ENCODE data around the gene FAM187B. TPM values are rescaled to one million over a fixed set of nuclear protein-coding genes. Genes with fewer than 3 reads are reported as not detected.
A peak's percentile ranks its signal among the peaks of the same experiment; 100 is the strongest.

FAM187B gene
- total and polyA plus RNA-seq, 4 donors = 0.17 TPM; not detected in 3

- peaks cover 3 to 9% (median 6%) of the 10 kb centered on the region in 4 donors for H3K36me3 ChIP-seq (ENCODE audit: control insufficient read depth in 4 of 4, insufficient read depth in 3 of 4, low read depth in 1 of 4, low read length in 3 of 4)
- peak overlapping the region; percentile 60 to 97 (median 75) for H3K4me3 ChIP-seq (ENCODE audit: low read depth in 1 of 3, low read length in 3 of 3)
- DNase-seq (ENCODE audit: low spot score) = no peak
- H3K9ac ChIP-seq (ENCODE audit: low read depth in 1 of 2, low read length in 2 of 2) = peak overlapping the region; percentile 76 to 83
- peaks cover 2 to 50% (median 35%) of the 10 kb centered on the region in 4 donors for H3K4me1 ChIP-seq (ENCODE audit: control insufficient read depth in 4 of 4, insufficient read depth in 4 of 4, low read length in 3 of 4)
- peak overlapping the region; percentile 97 to 99 for H3K27ac ChIP-seq (ENCODE audit: low read depth in 1 of 2, low read length in 2 of 2)
- H3K9me3 ChIP-seq (ENCODE audit: control insufficient read depth in 4 of 4, low read length in 3 of 4) = no peaks in the 10 kb centered on the region
- WGBS = 46% methylated on average over 34 of the region's 34 CpGs
- TF ChIP-seq MAX (IDR thresholded peaks at IDR 0.05) (peak; percentile 14), FOXA1 (IDR thresholded peaks at IDR 0.05) (no peak), RXRA (IDR thresholded peaks at IDR 0.05) (peak; percentile 36 to 77), HNF4A (conservative IDR thresholded peaks at IDR 0.05) (peak; percentile 22 to 40), JUND (IDR thresholded peaks at IDR 0.05) (no peak), YY1 (IDR thresholded peaks at IDR 0.05) (no peak)
- H3K27me3 ChIP-seq (ENCODE audit: control insufficient read depth in 4 of 4, insufficient read depth in 4 of 4, low read length in 3 of 4) = no peaks in the 10 kb centered on the region
Measured at GRCh38 chr19:35249848-35250711, 21.5 kb upstream of the FAM187B start.

GRCh38 chr19:35249146-35249847, 20.8 kb upstream of the FAM187B start:
- H3K27ac ChIP-seq (ENCODE audit: low read depth in 1 of 2, low read length in 2 of 2) = peak overlapping the region; percentile 97 to 99
- no peaks in the 10 kb centered on the region for H3K27me3 ChIP-seq (ENCODE audit: control insufficient read depth in 4 of 4, insufficient read depth in 4 of 4, low read length in 3 of 4)
- no peak for TF ChIP-seq NR2F2 (IDR thresholded peaks at IDR 0.05)
- no peak for TF ChIP-seq JUND (IDR thresholded peaks at IDR 0.05)
- no peak for TF ChIP-seq RAD21 (IDR thresholded peaks at IDR 0.05)
- TF ChIP-seq TAF1 (conservative IDR thresholded peaks at IDR 0.05) = no peak
- no peak for TF ChIP-seq RXRA (IDR thresholded peaks at IDR 0.05)
- TF ChIP-seq, protein P1, sequence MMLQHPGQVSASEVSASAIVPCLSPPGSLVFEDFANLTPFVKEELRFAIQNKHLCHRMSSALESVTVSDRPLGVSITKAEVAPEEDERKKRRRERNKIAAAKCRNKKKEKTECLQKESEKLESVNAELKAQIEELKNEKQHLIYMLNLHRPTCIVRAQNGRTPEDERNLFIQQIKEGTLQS (IDR thresholded peaks at IDR 0.05) = no peak
- TF ChIP-seq SP1 (IDR thresholded peaks at IDR 0.05) = no peak
- TF ChIP-seq MAX (IDR thresholded peaks at IDR 0.05) = no peak
- no peak for DNase-seq (ENCODE audit: low spot score)
- H3K9ac ChIP-seq (ENCODE audit: low read depth in 1 of 2, low read length in 2 of 2) = peak overlapping the region; percentile 76 to 83
- H3K4me1 ChIP-seq (ENCODE audit: control insufficient read depth in 4 of 4, insufficient read depth in 4 of 4, low read length in 3 of 4) = peaks cover 2 to 43% (median 29%) of the 10 kb centered on the region in 4 donors
- peak overlapping the region; percentile 60 to 97 (median 75) for H3K4me3 ChIP-seq (ENCODE audit: low read depth in 1 of 3, low read length in 3 of 3)
- no peaks in the 10 kb centered on the region for H3K9me3 ChIP-seq (ENCODE audit: control insufficient read depth in 4 of 4, low read length in 3 of 4)
- H3K36me3 ChIP-seq (ENCODE audit: control insufficient read depth in 4 of 4, insufficient read depth in 3 of 4, low read depth in 1 of 4, low read length in 3 of 4) = peaks cover 2 to 7% (median 4%) of the 10 kb centered on the region in 4 donors
- 3% methylated on average over 39 of the region's 39 CpGs for WGBS

GRCh38 chr19:35248310-35249145, 20.0 kb upstream of the FAM187B start, which contains the start of gene LSR:
TSS of gene LSR (plus strand) at chr19:35249002. CDS start at chr19:35249023, 21 bp downstream.
- peak within 1 kb of the TSS; percentile 60 to 97 (median 75) for H3K4me3 ChIP-seq (ENCODE audit: low read depth in 1 of 3, low read length in 3 of 3)
- H3K9me3 ChIP-seq (ENCODE audit: control insufficient read depth in 4 of 4, low read length in 3 of 4) = no peaks in the 10 kb centered on the region
- H3K4me1 ChIP-seq (ENCODE audit: control insufficient read depth in 4 of 4, insufficient read depth in 4 of 4, low read length in 3 of 4) = peaks cover 2 to 40% (median 26%) of the 10 kb centered on the region in 4 donors
- no peaks in the 10 kb centered on the region for H3K27me3 ChIP-seq (ENCODE audit: control insufficient read depth in 4 of 4, insufficient read depth in 4 of 4, low read length in 3 of 4)
- peaks cover 0 to 7% (median 2%) of the 10 kb centered on the region in 4 donors for H3K36me3 ChIP-seq (ENCODE audit: control insufficient read depth in 4 of 4, insufficient read depth in 3 of 4, low read depth in 1 of 4, low read length in 3 of 4)
- DNase-seq (ENCODE audit: low spot score) = peak; percentile 69
- H3K27ac ChIP-seq (ENCODE audit: low read depth in 1 of 2, low read length in 2 of 2) = peak within 1 kb of the TSS; percentile 97 to 99
- WGBS = under 1% methylated on average over 69 of the region's 69 CpGs
- H3K9ac ChIP-seq (ENCODE audit: low read depth in 1 of 2, low read length in 2 of 2) = peak within 1 kb of the TSS; percentile 76 to 83
- TF ChIP-seq RXRA (IDR thresholded peaks at IDR 0.05) = peak in 1 of 2 donors; percentile 45
- no peak for TF ChIP-seq RAD21 (IDR thresholded peaks at IDR 0.05)
- peak; percentile 90 for TF ChIP-seq FOXA1 (IDR thresholded peaks at IDR 0.05)
- TF ChIP-seq YY1 (IDR thresholded peaks at IDR 0.05) = no peak
- peak; percentile 53 for TF ChIP-seq SP1 (IDR thresholded peaks at IDR 0.05)
- peak in 1 of 2 donors; percentile 10 for TF ChIP-seq EGR1 (IDR thresholded peaks at IDR 0.05; ENCODE audit: low read depth in 2 of 2)
- TF ChIP-seq FOXA2 (IDR thresholded peaks at IDR 0.05) = peak; percentile 87
- peak; percentile 9 for TF ChIP-seq ZBTB33 (IDR thresholded peaks at IDR 0.05)
- TF ChIP-seq, protein P1 (IDR thresholded peaks at IDR 0.05) = no peak
- peak; percentile 41 for TF ChIP-seq MAX (IDR thresholded peaks at IDR 0.05)
- TF ChIP-seq HNF4G (IDR thresholded peaks at IDR 0.05) = no peak
- TF ChIP-seq TAF1 (conservative IDR thresholded peaks at IDR 0.05) = peak; percentile 83
- TF ChIP-seq, protein P2, sequence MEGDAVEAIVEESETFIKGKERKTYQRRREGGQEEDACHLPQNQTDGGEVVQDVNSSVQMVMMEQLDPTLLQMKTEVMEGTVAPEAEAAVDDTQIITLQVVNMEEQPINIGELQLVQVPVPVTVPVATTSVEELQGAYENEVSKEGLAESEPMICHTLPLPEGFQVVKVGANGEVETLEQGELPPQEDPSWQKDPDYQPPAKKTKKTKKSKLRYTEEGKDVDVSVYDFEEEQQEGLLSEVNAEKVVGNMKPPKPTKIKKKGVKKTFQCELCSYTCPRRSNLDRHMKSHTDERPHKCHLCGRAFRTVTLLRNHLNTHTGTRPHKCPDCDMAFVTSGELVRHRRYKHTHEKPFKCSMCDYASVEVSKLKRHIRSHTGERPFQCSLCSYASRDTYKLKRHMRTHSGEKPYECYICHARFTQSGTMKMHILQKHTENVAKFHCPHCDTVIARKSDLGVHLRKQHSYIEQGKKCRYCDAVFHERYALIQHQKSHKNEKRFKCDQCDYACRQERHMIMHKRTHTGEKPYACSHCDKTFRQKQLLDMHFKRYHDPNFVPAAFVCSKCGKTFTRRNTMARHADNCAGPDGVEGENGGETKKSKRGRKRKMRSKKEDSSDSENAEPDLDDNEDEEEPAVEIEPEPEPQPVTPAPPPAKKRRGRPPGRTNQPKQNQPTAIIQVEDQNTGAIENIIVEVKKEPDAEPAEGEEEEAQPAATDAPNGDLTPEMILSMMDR (IDR thresholded peaks at IDR 0.05; ENCODE audit: low read depth, low read length, missing input control) = no peak

Data from liver (tissue), 9 donors.